Glutamatergic neuron (in vitro differentiated cells): ENCODE results near the gene CAPN14. TPM values are rescaled to one million over a fixed set of nuclear protein-coding genes. Genes with fewer than 3 reads are reported as not detected.

Source experiments
- DNase-seq: peaks from one replicate; pipeline ENCODE4 v3.0.0; 2022
- H3K27ac Mint-ChIP-seq: one replicate; pipeline ENCODE4 v1.8.0; 2020; ENCODE audit warnings: mild to moderate bottlenecking, mixed read lengths, inconsistent platforms; ENCODE audit not compliant: unreplicated experiment
- H3K27me3 Mint-ChIP-seq: one replicate; pipeline ENCODE4 v1.8.0; 2020; ENCODE audit warnings: mild to moderate bottlenecking, moderate library complexity, mixed read lengths, inconsistent platforms; ENCODE audit not compliant: unreplicated experiment
- H3K36me3 Mint-ChIP-seq: one replicate; pipeline ENCODE4 v1.8.0; 2020; ENCODE audit warnings: mild to moderate bottlenecking, mixed read lengths, inconsistent platforms; ENCODE audit not compliant: unreplicated experiment
- H3K4me1 Mint-ChIP-seq: one replicate; pipeline ENCODE4 v1.8.0; 2020; ENCODE audit warnings: mild to moderate bottlenecking, low read depth, mixed read lengths, inconsistent platforms; ENCODE audit not compliant: unreplicated experiment
- H3K4me3 Mint-ChIP-seq: one replicate; pipeline ENCODE4 v1.8.0; 2020; ENCODE audit warnings: mild to moderate bottlenecking, mixed read lengths, inconsistent platforms; ENCODE audit not compliant: unreplicated experiment
- H3K9me3 Mint-ChIP-seq: one replicate; pipeline ENCODE4 v1.8.0; 2020; ENCODE audit warnings: mild to moderate bottlenecking, moderate library complexity, mixed read lengths, inconsistent platforms; ENCODE audit not compliant: unreplicated experiment
- CTCF ChIP-seq: fragments of 200-600 bp; sonication (generic); IDR thresholded peaks from one replicate; pipeline ENCODE4 v1.5.0; 2021; ENCODE audit not compliant: partially characterized antibody, unreplicated experiment
- total RNA-seq: library from RNA; stranded (reverse); fragmentation: NEBNext Ultra II Directional; extraction: Animal tissue kit (Norgen Biotek cat#: 25700); gene quantifications from one replicate; pipeline ENCODE4 v1.2.1, GENCODE V29; 2021; ENCODE audit not compliant: unreplicated experiment

Gene CAPN14
- total RNA-seq, 1 donor from 2014 or later, result 0.25 TPM

- no peak overlapping the region for H3K4me3 Mint-ChIP-seq
- H3K27me3 Mint-ChIP-seq, result no peaks in the 10 kb centered on the region
- DNase-seq, result no peak
- H3K9me3 Mint-ChIP-seq, result no peaks in the 10 kb centered on the region
- H3K27ac Mint-ChIP-seq, result no peak overlapping the region
- H3K4me1 Mint-ChIP-seq, result no peaks in the 10 kb centered on the region
- no peaks in the 10 kb centered on the region for H3K36me3 Mint-ChIP-seq
- TF ChIP-seq CTCF, result no peak
These were observed 4.2 kb upstream of the CAPN14 start for GRCh38 chr2:31221544-31221943.

GRCh38 chr2:31219131-31219969, 2.0 kb upstream of the CAPN14 start:
- no peak overlapping the region for H3K4me3 Mint-ChIP-seq
- no peaks in the 10 kb centered on the region for H3K36me3 Mint-ChIP-seq
- no peaks in the 10 kb centered on the region for H3K9me3 Mint-ChIP-seq
- DNase-seq, result no peak
- H3K4me1 Mint-ChIP-seq, result no peaks in the 10 kb centered on the region
- H3K27ac Mint-ChIP-seq, result no peak overlapping the region
- no peak for TF ChIP-seq CTCF
- no peaks in the 10 kb centered on the region for H3K27me3 Mint-ChIP-seq

- Mint-ChIP-seq H3K4me3 (no peak overlapping the region), H3K27ac (no peak overlapping the region), H3K4me1 (no peaks in the 10 kb centered on the region), H3K36me3 (no peaks in the 10 kb centered on the region), H3K9me3 (no peaks in the 10 kb centered on the region), H3K27me3 (no peaks in the 10 kb centered on the region)
- no peak for TF ChIP-seq CTCF
- DNase-seq, result no peak
These were observed 581 bp downstream of the CAPN14 start for GRCh38 chr2:31216734-31217133.

GRCh38 chr2:31214444-31214915, 2.8 kb downstream of the CAPN14 start:
- H3K27me3 Mint-ChIP-seq, result no peaks in the 10 kb centered on the region
- H3K4me1 Mint-ChIP-seq, result no peaks in the 10 kb centered on the region
- no peak for TF ChIP-seq CTCF
- H3K27ac Mint-ChIP-seq, result no peak overlapping the region
- no peak for DNase-seq
- H3K4me3 Mint-ChIP-seq, result no peak overlapping the region
- no peaks in the 10 kb centered on the region for H3K36me3 Mint-ChIP-seq
- no peaks in the 10 kb centered on the region for H3K9me3 Mint-ChIP-seq
